Sigmoid colon (tissue), 7 donors: ENCODE measurements around the gene ACOT12. TPM values are rescaled to one million over a fixed set of nuclear protein-coding genes. Genes with fewer than 3 reads are reported as not detected.

ENCODE experiments used
- DNase-seq: peaks from one replicate; pipeline ENCODE4 v3.0.0-alpha.2; 2019
- H3K27ac ChIP-seq, 4 donors: fragments of 200-600 bp; sonication (generic); one replicate each; pipeline ENCODE4 v1.5.1; 2016 to 2019; ENCODE audit warnings: mild to moderate bottlenecking in 1 of 4
- H3K27me3 ChIP-seq, 3 donors: fragments of 200-600 bp; sonication (generic); one replicate each; pipeline ENCODE4 v1.5.1; 2019; ENCODE audit warnings: mild to moderate bottlenecking in 1 of 3
- H3K36me3 ChIP-seq, 4 donors: fragments of 200-600 bp; sonication (generic); one replicate each; pipeline ENCODE4 v1.5.1; 2016 to 2019
- H3K4me1 ChIP-seq, 4 donors: fragments of 200-600 bp; sonication (generic); one replicate each; pipeline ENCODE4 v1.5.1; 2017 to 2019
- H3K4me3 ChIP-seq, 4 donors: fragments of 200-600 bp; sonication (generic); one replicate each; pipeline ENCODE4 v1.5.1; 2017 to 2019; ENCODE audit warnings: mild to moderate bottlenecking in 2 of 4, moderate library complexity in 1 of 4
- H3K9me3 ChIP-seq, 4 donors: fragments of 200-600 bp in 3 of 4; sonication (generic) in 3 of 4; one replicate each; pipeline versions ENCODE4 v1.5.1 to v1.6.1; 2013 to 2019
- EP300 ChIP-seq, 4 donors: sonication (generic); formaldehyde crosslinking; IDR thresholded peaks; one replicate each; pipeline ENCODE4 v1.6.1; 2017; ENCODE audit warnings: antibody characterized with exemption in 4 of 4
- POLR2A ChIP-seq, 2 donors: fragments of 450-650 bp; IDR thresholded peaks; one replicate each; pipeline ENCODE4 v1.6.1; 2016; ENCODE audit warnings: antibody characterized with exemption in 2 of 2, mild to moderate bottlenecking in 2 of 2, moderate library complexity in 2 of 2
- POLR2AphosphoS5 ChIP-seq, 4 donors: sonication (generic); formaldehyde crosslinking; IDR thresholded peaks; one replicate each; pipeline ENCODE4 v1.6.1; 2017; ENCODE audit warnings: antibody characterized with exemption in 4 of 4
- WGBS, 2 donors: extraction: QIAGEN DNeasy Blood & Tissue Kit; methylation state at CpG; one replicate each; pipeline ENCODE4 v1.1.7; 2013; 5-methylcytosine and 5-hydroxymethylcytosine counted together
- intact Hi-C: fragments of 100-400 bp; cut with DNase I; formaldehyde crosslinking; loops from one replicate; pipeline ENCODE4 v1.15.1; 2023
- polyA plus RNA-seq, 3 donors: library from polyadenylated mRNA; stranded (reverse); fragments of 200-250 nt; gene quantifications; one replicate each; pipeline ENCODE4 v1.2.3, GENCODE V29; 2013
- total RNA-seq, 4 donors: library from RNA; depleted of rRNA; stranded (reverse); fragments of >200 nt; gene quantifications; one replicate each; pipeline ENCODE4 v1.1.0, GENCODE V29; 2016
- TF ChIP-seq, protein P1 (sequence below), 4 experiments: fragments of 450-650 bp in 3 of 4; fragments of 200-600 bp in 1 of 4; IDR thresholded peaks; one replicate each; pipeline ENCODE4 v1.5.1; 2016 to 2019; ENCODE audit warnings: antibody characterized with exemption in 4 of 4, mild to moderate bottlenecking in 3 of 4, moderate library complexity in 2 of 4
- donor health status: healthy with polysubstance abuse.
- donor health status: Bipolar disorder and iron deficiency.
- donor health status: healthy.

The ACOT12 gene
- total and polyA plus RNA-seq, 7 donors = 0.09 to 0.41 TPM; not detected in 5

DNA sequence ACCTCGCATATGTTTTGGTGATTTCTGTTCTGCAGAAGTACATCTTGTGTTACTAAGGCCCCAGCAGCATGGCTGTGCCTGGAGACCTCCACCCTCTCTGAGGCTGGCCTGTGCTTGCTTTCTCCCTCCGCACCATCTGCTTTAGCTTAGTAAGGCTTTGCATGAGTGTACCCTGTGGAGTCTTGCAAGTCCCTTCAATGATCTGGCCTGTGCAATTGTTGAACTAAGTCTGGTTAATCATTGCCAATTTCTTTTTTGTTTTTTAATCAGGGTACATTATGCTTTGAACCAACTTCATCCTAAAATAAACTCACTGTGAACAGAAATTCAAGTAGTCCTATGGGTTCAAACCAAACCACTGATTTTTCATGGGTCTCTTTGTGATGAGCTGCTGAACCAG, 32.3 kb downstream of the ACOT12 start:
- Histone ChIP-seq H3K4me3 (no peak overlapping the region), H3K9me3 (no peaks in the 10 kb centered on the region), H3K27ac (no peak overlapping the region), H3K27me3 (no peaks in the 10 kb centered on the region), H3K4me1 (no peaks in the 10 kb centered on the region), H3K36me3 (no peaks in the 10 kb centered on the region)
- TF ChIP-seq, protein P1, sequence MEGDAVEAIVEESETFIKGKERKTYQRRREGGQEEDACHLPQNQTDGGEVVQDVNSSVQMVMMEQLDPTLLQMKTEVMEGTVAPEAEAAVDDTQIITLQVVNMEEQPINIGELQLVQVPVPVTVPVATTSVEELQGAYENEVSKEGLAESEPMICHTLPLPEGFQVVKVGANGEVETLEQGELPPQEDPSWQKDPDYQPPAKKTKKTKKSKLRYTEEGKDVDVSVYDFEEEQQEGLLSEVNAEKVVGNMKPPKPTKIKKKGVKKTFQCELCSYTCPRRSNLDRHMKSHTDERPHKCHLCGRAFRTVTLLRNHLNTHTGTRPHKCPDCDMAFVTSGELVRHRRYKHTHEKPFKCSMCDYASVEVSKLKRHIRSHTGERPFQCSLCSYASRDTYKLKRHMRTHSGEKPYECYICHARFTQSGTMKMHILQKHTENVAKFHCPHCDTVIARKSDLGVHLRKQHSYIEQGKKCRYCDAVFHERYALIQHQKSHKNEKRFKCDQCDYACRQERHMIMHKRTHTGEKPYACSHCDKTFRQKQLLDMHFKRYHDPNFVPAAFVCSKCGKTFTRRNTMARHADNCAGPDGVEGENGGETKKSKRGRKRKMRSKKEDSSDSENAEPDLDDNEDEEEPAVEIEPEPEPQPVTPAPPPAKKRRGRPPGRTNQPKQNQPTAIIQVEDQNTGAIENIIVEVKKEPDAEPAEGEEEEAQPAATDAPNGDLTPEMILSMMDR (IDR thresholded peaks at IDR 0.05) = no peak
- no peak for TF ChIP-seq EP300 (IDR thresholded peaks at IDR 0.05)
- no peak for TF ChIP-seq POLR2AphosphoS5 (IDR thresholded peaks at IDR 0.05)
- no peak for TF ChIP-seq POLR2A (IDR thresholded peaks at IDR 0.05)
- intact Hi-C loops = no loop called here
- no peak for DNase-seq
- 96% methylated on average over 2 of the region's 2 CpGs for WGBS, 2 donors

DNA sequence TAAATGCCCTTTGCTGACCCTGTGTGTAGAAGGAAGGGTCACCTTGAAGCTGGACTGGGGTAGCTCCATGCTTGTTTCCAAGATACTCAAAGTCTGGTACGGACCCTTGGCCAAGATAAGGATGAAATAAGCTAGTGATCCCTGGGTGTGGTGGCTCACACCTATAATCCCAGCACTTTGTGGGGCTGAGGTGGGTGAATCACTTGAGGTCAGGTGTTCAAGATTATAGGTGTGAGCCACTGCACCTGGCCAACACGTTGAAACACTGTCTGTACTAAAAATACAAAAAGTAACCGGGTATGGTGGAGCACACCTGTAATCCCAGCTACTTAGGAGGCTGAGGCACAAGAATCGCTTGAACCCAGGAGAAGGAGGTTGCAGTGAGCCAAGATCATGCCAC, 33.3 kb downstream of the ACOT12 start:
- WGBS, 2 donors = 37 to 76% methylated on average over 4 of the region's 4 CpGs
- TF ChIP-seq EP300 (IDR thresholded peaks at IDR 0.05) (no peak), POLR2A (IDR thresholded peaks at IDR 0.05) (no peak), POLR2AphosphoS5 (IDR thresholded peaks at IDR 0.05) (no peak)
- TF ChIP-seq, protein P1 (IDR thresholded peaks at IDR 0.05) = no peak
- no peaks in the 10 kb centered on the region for H3K9me3 ChIP-seq
- no peaks in the 10 kb centered on the region for H3K27me3 ChIP-seq
- no peaks in the 10 kb centered on the region for H3K4me1 ChIP-seq
- no peak for DNase-seq
- H3K36me3 ChIP-seq = no peaks in the 10 kb centered on the region
- H3K27ac ChIP-seq = no peak overlapping the region
- intact Hi-C loops = no loop called here
- H3K4me3 ChIP-seq = no peak overlapping the region

DNA sequence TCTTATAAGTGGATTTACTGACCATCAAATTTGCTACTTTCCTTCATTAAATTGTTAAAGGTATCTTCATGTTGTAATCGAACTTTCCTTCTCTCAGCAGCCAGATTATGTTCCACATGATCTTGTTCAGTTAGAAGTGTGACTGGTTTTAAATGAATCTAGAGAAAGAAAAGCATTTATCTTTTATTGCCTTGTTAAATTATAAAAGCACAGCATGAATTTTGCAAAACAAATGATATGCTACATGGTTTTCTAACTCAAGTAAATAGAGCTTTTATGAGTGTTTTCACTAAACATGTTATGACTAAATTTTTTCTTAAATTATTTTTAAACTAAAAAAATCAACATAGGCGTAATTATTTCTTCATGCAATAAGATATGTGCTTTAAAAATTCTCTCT, 34.1 kb downstream of the ACOT12 start:
- H3K4me1 ChIP-seq = no peaks in the 10 kb centered on the region
- intact Hi-C loops = no loop called here
- H3K9me3 ChIP-seq = no peaks in the 10 kb centered on the region
- TF ChIP-seq POLR2A (IDR thresholded peaks at IDR 0.05) (no peak), EP300 (IDR thresholded peaks at IDR 0.05) (no peak), POLR2AphosphoS5 (IDR thresholded peaks at IDR 0.05) (no peak)
- TF ChIP-seq, protein P1 (IDR thresholded peaks at IDR 0.05) = no peak
- no peak for DNase-seq
- no peaks in the 10 kb centered on the region for H3K27me3 ChIP-seq
- no peak overlapping the region for H3K4me3 ChIP-seq
- H3K36me3 ChIP-seq = no peaks in the 10 kb centered on the region
- no peak overlapping the region for H3K27ac ChIP-seq
- WGBS, 2 donors = 25 to 73% methylated on average over 2 of the region's 2 CpGs

DNA sequence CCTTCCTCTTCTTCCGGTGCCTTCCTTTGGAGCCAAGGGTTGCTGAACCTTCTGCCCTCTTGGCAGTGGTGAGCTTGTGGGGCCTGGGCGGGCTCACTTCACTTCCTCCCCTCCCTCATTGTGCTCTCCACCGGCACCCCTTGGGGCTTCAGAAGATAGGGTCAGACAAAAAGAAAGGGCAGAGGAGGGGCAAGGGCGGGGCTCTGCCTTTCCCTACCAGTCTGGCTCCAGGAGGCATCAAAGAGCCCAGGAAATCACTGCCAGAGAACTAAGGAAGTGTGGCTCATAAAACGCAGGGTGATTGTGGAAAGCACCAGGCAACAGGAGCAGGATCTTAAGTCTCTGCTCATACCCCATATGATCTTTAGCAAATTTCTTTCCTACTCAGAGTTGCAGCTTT, 34.8 kb downstream of the ACOT12 start:
- no peaks in the 10 kb centered on the region for H3K27me3 ChIP-seq
- no peaks in the 10 kb centered on the region for H3K9me3 ChIP-seq
- TF ChIP-seq POLR2A (IDR thresholded peaks at IDR 0.05) (no peak), EP300 (IDR thresholded peaks at IDR 0.05) (no peak), POLR2AphosphoS5 (IDR thresholded peaks at IDR 0.05) (no peak)
- TF ChIP-seq, protein P1 (IDR thresholded peaks at IDR 0.05) = no peak
- intact Hi-C loops = no loop called here
- DNase-seq = no peak
- H3K4me1 ChIP-seq = no peaks in the 10 kb centered on the region
- no peak overlapping the region for H3K4me3 ChIP-seq
- 33 to 48% methylated on average over 5 of the region's 5 CpGs for WGBS, 2 donors
- no peaks in the 10 kb centered on the region for H3K36me3 ChIP-seq
- no peak overlapping the region for H3K27ac ChIP-seq
